NCI-H1930 (cell line): ENCODE data around the gene PSTPIP1.

Experiments
- DNase-seq, 2 experiments: peaks; one replicate each; lab custom pipeline; 2025; lab: John Stamatoyannopoulos, UW

The PSTPIP1 gene

DNA sequence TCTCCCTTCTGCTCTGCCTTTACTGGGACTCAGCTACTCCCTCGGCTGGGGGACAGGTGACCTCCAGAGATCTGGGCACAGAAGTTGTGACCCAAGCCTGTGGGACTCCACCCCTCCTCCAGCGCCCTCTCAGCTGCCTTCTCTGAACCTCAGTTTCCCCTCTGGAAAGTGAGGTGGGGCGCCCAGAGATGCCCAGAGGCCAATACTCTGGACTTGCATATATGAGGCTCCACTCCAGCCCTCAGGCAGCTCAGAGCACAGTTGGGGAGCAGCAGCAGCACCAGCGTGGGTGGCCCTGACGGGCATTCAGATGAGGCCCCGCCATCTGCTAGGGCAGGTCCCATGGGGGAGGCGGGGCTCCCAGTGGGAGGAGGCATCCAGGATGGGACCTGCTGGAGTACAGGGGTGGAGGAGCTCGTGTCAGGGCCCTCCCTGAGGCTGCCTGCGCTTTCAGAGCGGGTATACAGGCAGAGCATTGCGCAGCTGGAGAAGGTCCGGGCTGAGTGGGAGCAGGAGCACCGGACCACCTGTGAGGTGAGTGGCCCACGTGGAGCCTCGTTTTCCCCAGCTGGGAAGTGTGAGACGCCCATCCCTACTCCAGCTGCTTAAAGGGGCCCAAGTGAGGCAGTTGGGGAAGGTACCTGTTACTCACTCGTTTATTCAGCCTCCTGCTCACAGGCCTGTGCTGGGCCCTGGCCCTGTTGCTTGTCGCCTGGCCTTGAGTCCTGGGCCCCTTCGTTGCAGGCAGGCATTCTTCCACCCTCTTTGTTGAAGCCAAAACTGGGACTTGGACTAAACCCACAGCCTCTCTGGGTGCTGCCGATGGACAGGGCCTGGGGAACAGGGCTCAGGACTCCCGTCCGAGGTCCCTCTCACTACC, 35.4 kb downstream of the PSTPIP1 start:
- no peak for DNase-seq

DNA sequence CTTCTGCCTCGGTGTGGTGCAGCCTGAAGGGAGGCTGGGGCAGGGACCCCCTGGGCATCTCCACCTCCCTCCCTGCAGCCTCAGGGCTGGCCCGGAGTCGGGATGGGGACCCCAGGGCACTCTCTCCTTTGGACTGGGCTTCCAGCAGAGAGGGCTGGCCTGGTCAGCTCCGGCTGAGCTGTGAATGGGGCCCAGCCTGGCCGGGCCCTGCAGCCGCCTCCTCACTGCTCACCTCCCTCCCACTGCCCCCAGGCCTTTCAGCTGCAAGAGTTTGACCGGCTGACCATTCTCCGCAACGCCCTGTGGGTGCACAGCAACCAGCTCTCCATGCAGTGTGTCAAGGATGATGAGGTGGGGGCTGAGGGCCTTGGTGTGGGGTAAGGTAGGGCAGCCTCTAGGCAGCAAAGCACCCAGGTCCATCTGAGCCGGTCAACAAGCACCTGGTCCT, 36.0 kb downstream of the PSTPIP1 start:
- no peak for DNase-seq

DNA sequence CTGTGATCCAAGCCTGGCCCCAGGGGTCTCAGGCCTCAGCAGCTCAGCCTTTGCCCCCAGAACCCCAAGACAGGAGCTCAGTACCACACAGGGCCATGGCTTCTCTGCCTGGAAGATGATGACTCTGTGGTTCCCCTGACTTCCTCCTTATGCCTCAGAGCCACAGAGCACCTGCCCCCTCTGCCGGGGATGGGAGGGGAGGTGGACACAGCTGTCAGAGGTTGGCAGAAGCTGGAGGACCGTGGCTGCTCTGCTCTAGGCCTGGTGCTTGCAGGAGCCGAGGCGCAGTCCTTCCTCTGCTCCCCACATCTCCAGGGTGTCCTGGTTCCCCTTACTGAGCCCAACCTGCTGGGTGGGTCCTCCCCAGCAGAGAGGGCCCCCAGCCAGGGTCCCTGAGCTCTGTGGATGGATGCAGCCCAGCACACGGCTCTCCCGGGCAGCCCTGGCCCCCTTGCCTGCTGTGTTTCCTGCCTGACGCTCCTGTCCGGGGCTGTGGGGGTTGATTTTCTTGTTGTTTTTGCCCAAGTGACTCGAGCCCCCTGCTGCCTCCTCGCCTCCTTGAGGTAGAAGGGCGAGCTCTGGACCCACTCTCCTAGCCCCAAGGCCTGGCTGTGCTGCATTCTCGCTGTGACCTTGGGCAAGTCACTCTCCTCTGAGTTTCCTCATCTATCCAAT, 36.6 kb downstream of the PSTPIP1 start:
- DNase-seq: no peak

DNA sequence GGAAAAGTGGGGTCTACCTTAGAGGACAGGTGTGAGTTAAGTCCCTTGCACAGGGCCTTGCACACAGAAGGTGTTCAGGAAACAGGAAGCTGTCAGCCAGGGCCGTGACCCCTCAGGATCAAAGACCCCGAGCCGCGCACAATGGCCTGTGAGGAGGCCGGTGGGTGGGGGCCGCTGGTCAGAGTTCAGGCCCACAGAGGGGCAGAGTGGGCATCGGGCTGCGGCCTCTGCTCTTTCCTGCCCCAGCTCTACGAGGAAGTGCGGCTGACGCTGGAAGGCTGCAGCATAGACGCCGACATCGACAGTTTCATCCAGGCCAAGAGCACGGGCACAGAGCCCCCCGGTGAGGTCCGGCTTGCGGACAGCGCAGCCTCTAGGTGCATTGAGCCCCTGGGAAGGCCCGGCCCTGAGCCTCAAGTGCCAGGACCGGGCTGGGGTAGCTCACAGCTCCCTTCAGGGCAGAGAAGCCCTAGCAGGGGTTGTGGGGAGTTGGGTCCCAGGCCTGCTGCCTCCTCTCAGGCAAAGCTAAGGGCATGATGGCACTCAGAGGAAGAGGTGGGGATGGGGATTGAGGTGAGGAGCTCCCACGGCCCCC, 37.2 kb downstream of the PSTPIP1 start:
- DNase-seq: no peak

DNA sequence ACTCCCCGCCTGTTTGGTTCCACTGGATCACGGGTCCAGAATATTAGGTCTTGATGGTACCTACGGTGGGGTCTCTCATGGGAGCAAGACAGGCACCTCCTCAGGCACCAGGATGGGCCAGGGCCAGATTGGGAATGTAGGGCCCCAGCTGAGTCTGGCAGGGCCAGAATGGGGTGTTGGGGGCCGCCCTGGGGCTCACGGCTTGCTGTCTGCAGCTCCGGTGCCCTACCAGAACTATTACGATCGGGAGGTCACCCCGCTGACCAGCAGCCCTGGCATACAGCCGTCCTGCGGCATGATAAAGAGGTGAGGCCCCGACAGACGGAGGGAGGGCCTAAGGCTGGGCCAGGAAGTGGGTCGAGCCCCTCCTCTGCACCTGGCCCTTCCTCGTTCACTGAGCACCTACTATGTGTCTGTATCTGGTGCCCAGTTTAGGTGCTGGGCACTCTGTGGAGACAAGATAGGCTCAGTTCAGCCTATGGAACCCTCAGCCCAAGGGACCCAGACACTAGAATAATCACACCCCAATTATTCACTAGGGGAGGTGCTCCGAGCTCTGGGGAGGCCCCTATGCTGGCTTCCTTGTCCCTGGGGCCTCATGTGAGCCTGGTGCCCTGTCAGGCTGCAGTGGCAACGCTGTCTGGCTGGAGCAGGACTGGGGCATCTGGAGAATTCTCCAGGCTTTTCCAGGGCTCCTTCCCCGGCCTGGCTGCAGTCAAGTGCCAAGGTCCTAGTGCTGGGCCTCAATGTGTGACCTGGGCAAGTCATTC, 37.9 kb downstream of the PSTPIP1 start:
- no peak for DNase-seq

DNA sequence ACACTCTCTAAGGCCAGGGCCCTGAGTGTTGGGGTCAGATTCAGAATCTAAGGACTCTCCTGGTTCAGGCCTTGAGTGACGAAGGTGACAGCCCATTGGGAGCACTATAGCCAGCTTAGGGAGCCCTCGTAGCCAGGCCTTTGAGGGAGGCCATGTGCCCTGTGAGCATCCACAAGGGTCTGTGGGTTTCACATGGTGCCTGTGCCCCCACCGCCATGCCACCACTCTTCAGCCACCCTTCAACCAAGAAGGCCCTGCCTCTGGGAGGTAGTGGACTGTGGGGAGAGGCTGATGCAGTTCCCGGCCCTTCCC, 38.4 kb downstream of the PSTPIP1 start:
- no peak for DNase-seq

DNA sequence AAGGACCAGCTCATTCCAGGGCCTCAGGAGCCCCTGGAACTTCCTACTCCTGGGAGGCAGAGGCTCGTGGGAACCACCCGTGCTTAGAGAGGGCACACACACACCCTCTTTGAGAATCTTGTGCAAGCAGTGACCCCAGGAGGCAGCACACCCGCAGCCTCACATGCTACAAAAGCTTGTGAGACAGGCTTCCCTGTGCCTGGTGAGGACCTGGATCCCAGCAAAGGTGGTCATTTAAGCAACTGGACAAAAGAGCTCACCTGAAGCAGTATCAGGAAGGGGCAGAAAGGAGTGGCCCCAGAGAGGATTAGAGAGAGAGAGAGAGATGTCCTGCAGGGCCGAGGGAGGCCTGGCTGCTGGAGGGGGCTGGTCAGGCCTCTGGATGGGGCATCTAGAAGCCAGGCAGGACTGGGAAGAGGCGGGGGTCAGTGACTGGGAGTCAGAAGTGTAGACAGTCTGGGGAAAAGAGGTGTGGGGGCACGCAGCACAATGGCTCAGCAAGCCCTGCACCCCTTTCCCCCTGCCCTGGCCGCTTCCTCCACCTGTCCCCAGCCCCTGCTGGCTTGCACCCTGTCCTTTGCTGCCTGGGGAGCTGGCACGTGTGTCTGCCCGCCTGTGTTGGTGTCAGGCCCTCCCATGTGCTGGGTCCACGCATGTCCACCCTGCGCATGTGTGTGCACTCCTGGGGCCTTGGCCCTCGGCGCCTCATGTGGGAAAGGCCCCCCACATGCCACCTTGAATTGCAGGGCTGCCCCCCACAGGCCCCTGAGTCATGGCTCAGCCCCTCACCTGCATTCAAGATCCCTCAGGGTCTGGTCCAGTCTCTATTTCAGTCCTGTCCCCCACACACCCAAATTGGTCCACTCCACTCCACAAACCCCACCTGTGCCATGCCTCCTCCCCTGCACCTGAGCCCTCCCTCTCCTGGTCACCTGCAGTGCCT, 39.1 kb downstream of the PSTPIP1 start:
- no peak for DNase-seq

DNA sequence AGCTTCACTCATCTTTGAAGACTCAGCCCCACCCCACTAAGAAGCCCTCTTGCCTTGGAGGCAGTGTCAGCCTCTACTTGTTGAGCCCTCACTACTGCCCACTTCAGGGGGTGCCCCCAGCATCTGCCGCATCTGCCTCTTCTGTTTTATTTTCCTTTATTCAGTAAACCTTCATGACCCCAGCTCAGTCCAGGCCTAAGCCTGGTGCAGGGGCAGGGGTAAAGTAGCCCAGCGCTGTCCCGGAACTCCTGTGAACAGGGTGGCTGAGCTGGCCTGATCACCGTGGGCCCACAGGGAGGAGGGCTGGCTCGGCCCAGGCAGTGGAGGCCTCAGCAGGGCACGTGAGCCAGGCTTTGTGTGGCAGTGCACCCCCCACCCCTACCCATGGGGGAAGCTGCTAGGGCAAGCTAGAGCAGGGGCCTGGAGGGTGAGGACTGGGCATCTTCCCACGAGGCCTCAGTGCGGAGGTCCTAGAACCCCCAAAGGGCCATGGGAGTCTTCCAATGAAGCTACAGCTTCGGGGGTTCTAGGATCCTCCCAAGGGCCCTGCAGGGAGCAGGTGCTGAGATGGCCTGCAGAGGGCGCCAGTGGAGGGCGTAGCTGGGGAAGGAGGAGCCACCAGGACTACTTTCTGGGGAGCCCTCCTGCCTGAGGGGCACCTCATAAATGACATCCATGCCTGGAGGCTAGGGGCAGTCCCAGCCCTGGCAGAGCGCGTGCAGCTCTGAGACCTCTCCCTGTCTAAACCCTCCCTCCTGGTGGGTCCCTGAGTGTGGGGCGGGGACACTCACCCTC, 40.0 kb downstream of the PSTPIP1 start:
- no peak for DNase-seq

DNA sequence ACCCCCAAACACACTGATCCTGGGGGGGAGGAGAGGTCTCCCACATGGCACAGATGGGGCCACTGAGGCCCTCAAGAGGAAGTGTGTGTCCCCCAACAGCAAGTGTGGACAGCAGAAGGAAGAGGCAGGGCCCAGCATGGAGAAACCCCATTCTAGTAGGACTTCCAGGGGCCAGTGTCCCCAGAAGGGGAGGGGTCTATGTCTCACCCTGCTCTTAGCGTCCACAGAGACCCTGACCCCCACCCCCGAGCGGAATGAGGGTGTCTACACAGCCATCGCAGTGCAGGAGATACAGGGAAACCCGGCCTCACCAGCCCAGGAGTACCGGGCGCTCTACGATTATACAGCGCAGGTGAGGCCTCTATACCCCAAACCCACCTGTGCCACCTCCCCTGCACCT, 40.7 kb downstream of the PSTPIP1 start:
- DNase-seq: no peak

DNA sequence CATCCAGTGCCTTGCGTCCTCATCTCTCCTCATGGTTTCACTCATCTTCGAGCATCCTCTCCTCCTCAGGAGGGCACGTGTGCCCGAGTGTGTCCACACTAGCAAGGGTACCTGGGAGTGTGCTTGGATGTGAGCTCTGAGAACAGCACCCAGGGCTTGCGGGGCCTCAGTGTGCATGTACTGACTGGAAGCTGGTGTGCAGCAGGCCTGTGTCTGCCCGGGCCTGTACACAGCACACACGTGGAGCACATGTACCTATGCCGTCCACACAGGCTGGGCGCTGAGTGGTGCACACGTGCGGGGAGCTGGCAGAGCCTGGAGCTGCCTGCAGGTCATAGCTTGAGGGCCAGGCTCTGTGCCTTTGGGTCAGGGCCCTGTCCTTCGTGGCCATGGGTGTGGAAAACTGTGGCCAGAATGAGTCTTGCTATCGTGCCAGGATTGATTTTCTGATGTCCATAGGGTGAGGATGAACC, 41.1 kb downstream of the PSTPIP1 start:
- no peak for DNase-seq

DNA sequence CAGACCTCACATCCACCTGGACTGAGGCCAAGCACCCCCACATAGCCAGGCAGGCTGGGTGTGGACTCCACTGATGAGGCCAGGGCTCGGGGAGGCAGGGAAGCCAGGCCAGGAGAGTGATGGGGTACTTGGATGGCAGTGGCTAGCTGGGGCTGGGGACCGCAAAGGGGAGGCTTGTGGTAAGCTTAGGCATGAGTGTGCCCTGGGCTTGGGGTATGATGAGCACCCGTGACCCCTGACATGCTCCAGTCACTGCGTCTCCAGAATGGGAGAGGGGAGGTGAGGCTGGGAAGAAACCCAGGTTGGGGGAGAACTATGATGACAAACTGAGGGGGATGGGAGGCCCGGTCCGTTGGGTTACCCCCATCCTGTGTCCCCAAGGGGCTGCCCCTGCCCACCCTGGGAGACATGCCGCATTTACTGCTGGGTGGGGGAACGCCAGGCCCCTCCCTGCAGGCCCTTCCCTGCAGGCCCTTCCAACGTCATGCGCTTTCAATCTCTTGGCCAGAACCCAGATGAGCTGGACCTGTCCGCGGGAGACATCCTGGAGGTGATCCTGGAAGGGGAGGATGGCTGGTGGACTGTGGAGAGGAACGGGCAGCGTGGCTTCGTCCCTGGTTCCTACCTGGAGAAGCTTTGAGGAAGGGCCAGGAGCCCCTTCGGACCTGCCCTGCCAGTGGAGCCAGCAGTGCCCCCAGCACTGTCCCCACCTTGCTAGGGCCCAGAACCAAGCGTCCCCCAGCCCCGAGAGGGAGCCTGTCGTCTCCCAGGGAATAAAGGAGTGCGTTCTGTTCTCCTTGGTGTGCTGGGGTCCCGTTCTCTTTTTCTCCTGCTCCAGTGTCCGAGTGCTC, 41.8 kb downstream of the PSTPIP1 start:
- no peak for DNase-seq

DNA sequence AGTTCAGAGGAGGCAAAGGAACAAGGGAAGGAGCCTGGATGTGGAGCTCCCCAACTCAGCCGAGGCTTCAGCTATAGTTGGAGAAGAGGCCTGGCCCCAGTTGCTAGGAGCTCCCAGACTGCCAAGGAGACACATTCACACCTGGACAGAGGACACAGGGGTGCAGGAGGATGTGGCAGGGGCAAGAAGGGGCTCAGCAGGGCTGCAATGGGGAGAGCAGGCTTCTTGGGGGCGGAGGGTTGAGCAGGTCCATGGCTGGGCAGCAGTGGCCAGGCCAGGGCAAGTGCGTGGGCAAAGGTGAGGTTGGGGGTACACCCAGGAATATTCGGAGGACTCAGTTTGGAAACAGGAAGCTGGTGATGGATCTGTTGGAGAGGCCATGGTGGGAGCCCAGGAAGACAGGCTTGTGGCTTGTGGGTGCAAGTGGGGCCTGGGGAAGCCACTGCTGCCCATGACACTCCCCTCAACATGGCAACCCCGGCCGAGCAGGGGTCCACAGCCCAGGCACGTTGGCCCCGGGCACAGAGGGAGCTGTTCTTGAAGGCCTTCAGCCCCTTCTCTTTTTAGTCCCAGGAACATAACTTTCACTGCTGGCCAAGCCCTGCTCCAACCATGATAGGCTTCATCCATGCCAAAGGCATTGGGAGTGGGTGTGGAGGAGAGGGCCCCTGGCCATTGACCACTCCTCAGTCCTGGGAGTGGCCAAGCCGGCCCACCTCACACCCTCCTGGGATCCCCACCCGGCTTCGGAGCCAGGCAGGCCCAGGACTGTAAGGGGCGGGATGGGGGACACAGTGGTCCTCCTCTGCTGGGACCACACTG, 42.7 kb downstream of the PSTPIP1 start:
- DNase-seq: no peak

DNA sequence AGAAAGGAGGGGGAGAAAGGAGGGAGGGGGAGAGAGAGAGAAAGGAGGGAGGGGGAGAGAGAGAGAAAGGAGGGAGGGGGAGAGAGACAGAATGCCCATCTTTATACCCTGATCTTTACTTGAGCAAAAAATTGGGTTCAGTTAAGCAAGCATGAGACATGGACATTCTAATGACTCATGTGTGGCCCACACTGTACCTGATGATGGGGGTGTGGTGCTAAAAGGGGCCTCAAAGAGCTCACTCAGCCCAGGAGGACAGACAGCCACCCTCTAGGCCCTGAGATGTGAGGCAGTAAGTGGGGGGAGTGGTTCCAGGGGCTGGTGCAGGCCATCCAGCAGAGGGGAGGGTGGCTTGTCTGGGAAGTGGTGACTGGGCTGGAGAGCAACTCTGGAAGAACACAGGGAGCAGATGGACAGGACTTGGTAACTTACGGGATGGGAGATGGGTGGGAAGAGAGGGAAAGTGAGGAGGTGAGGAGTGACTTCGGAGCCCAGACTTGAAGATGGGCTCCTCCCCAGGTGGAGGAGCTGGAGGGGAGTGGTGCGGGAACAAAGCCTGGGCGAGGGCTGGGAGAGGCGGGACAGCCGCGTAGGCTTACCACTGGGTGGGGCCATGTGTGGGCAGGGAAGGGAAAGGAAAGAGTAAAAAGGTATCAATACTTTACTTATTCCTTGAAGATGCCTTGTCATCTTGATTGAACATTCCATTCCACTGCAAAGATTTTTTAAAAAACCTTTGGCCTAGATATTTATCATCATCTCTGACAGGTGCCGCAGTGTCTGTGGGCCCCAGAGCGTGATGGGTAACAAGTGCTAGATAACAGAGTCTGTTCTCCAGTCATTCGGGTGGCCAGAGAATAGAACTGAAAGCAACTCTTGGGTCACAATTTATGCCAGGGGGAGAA, 43.6 kb downstream of the PSTPIP1 start:
- DNase-seq: no peak

DNA sequence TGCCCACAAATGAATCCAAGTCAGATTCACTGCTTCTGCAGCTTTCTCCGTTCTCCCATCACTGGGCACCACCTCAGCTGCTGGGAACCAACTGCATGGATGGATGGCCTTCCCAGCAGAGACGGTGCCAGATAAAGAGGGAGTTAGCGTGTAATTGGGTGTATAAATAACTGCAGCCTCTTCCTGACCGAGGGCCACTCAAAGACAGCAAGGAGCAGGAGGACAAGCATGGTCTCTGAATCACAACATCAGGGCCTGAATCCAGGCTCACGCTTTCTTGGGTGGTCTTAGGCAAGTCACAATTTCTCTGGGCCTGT, 44.2 kb downstream of the PSTPIP1 start:
- no peak for DNase-seq

DNA sequence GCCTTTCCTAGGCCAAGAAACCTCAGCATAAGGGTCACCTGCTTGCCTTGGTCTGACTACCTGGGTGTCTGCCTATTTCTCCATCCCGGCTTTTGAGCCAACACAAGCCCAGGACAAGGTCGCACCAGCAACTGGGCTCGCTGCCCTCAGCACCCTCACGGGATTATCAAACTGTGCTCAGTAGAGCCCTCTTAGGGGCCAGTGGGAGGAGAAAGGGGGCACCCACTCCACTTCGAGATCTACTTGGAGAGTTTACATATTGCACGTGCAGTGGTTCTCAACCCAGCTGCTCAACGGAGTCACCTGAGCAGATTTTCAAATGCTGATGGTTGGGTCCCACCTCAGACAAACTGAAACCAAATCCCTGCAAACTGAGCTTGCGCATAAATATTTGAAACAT, 44.9 kb downstream of the PSTPIP1 start:
- no peak for DNase-seq

DNA sequence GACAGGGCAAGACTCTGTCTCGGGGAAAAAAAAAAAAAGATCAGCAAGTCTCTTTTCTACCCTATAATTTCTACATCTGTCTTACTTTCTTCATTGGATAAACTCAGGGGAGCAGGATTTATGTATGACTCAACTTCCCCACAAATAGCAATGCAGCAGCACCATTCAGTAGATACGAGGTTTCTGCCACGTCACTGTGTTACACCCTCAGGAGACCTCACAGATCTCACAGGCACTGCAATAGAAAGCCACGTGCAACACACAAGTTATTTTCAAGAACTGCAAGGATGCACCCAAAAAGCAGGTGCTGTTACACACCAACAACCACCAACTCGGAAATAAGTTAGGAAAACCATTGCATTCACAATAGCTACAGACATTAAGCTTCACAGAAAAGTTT, 45.7 kb downstream of the PSTPIP1 start:
- DNase-seq: no peak

DNA sequence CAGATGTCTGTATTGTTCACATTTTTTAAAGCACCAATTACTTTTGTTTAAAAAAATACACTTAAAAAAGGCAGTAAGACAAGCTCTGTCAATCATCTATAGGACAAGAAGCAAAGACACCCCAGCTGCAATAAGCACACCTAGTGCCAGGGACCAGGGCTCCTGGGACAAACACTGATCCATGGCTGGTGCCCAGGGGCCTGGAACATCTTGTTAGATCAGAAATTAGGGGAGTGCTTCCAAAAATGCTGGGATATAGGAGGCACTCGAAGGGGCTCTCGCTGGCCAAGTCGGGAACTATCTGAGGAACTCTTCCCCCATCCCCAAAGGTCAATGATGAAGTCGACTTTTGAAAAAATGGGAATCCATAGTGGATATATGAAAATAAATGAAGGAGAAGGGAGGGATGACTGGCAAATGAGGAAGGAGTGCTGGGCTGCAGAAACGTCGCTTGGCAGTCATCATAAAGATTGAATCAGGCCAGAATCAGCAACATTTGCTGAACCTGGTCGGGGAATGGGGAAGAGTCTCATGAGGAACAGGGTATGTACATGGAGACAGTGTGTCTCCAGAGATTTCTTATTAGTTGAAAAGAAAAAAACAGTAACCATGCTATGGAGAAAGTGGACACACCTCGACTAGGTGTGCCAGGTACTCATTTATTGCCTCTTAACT, 47.5 kb downstream of the PSTPIP1 start:
- no peak for DNase-seq
